NCI-H2107 treated with DMSO at 0.1 percent for 48 hours (cell line): ENCODE measurements around the gene GALNT10.

Experiments used
- DNase-seq: peaks from one replicate; lab custom pipeline; 2025; ENCODE audit not compliant: unreplicated experiment; lab: John Stamatoyannopoulos, UW

GALNT10 gene

DNA sequence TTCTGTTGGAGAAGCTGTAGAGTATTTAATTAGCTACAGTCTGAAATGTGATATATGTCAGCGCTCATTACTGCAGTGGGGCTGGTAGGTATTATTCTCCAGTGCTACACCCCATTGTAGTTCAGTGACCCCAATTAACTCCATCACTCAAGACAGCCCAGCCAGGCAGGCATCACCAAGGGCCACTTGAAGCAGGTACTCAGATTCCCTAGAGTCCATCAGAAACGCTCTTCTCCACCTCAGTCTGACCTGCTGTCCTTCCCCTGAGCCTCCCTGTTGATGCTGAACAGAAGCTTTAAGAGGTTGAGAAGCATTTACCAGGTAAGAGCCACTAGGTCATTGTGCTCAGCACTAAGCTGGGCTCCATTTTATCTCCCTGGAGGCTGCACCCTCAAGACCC, 71.8 kb downstream of the GALNT10 start:
- DNase-seq: no peak

DNA sequence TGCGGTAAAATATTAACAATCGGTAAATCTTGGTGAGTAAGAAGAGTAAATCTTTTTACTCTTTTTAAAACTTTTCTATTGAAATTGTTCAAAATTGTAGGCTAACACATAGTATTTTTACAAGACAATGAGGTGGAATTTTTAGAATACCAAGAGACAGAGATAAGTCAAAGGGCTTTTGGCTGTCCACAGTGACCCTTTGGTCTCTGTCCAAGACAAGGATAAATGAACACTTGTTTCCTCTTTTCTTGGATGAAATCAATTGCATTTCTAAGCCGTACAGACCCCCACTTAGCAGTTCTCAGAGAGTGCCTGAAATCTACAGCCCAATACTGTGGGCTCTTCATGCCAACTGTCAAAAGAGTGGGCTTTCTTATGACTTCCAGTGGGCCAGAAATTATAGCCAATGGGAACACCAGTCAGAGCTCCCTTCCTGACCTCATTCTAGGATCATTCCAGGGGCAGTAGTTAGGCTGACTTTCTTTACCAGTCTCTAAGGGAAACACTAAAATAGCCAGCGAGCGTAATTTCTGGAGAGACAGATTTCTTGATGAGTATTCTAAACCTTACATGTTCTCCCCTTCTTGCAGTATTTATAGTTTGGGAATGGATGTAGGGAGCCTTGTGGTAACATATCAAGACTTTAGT, 74.1 kb downstream of the GALNT10 start:
- DNase-seq: no peak

DNA sequence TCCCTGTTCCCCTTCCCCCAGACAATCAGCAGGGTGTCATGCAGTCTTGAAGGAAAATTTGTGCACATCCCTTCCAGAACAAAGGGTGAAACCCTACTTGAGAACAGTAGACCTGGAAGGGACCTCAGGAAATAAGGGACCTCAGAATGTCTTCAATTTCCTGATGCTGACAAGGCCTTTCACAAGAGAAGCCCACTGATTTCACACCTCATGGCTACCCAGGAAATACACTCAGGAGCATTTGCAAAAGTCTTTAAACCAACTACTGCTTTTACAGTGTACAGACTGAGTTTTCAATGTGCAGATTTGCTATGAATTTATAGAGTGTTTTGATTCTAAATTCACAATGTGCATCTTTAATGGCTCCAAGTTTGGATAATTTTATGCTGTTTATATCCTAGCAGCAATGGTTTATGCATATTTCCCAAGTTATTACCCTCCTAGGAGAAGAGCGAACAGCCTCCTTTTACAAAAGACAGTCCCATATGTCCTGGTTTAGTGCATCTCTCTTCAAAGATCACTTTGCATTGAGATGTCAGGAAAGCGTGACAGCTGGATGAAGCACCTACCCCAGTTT, 74.8 kb downstream of the GALNT10 start:
- DNase-seq: no peak

DNA sequence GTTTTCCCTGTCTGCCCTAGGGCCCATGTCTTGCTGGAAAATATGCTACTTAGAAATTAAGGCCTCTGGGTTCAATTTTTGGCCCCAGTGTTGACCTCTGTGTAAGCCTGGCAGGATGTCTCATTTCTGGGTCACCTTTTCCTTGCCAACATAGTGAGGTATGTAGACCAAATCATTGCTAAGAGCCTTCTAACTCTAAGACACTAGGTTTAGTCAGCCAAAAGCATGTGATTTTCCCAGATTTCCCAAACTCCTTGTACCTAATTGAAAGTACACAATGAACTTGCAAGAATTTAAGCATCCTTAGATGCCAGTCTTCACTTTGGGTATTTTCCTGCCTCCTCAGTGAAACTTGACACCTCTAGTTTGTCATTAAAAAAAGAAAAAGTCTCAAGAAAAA, 77.0 kb downstream of the GALNT10 start:
- no peak for DNase-seq

DNA sequence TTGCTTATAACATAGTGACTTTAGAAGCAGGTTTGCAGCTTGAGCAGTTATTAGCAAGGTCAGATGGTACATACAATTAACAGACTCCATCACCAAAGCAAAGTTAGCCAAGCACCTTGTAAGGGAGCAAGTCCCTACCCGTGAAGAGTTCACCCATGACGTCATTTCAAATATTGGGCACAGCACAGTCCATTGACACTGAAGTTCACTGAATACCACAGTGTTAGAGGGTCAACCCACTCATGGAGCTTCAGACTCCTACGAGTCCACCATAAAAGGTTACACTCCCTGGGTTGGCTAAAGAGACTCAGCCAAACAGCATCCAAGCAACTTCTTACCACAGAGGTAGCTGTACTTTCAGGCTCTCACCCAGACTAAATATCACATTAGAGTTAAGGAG, 77.5 kb downstream of the GALNT10 start:
- DNase-seq: no peak

DNA sequence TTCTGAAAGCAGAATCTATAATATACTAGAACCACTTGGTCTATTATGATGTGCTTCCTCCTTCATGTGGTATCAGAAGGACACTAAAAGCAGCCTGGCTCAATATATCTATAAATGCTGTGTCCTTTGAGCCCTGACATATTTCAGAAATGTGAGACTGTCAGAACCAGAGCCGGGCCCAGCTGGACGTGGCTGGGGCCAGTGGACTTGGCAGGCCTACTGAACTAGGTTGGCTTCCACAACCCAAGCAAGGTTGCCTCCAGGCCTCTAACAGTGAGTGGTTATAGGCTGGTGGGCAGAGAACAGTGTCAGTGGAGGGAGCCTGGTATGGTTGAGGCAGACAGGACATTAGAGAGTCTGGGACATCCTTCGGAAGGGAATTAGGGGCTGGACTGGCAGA, 78.9 kb downstream of the GALNT10 start:
- DNase-seq: no peak

DNA sequence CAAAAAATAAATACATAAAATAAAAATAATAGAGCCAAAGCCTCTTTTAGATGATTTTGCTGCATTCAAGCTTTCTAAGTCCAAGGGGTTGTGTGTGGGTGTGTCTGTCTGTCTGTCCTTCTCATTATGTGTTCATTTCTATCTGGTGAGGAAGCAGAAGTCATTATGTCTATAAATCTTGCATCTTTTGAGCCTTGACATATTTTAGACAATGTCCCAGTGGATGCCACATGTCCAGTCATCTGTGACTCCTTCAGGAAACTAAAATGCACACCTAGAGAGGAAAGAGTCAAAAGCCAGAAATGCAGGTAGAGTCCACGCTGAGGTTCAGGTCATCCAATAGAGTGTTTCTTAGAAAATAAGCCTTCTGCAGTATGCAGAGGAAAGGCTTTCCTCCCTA, 80.9 kb downstream of the GALNT10 start:
- no peak for DNase-seq

DNA sequence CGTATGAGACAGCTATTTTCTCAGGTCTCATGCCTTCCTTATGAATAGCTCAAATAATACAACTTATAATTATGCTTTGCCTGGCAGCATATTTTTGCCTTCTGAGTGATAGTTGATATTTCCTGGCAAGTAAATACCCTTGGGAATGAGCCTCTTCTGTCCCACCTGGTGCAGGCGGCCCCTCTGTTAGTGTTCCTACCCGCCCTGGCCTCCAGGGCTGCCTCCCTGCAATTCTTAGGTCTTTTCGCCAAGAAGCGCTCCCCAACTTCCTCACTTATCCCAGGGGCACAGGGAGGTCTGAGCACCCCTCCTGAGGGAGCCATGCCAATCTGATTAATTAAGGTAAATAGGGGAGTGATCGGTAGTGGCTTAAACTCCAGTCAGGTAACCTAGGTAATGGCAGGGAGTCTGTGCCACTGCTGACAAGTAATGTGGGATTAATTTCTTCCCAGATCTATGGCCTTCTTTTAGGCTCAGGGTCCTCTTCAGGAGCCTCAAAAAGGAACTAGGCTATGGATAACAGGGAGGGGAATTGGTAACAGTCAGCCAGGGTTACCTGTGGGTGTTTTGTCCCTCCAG, 81.5 kb downstream of the GALNT10 start:
- DNase-seq: no peak

DNA sequence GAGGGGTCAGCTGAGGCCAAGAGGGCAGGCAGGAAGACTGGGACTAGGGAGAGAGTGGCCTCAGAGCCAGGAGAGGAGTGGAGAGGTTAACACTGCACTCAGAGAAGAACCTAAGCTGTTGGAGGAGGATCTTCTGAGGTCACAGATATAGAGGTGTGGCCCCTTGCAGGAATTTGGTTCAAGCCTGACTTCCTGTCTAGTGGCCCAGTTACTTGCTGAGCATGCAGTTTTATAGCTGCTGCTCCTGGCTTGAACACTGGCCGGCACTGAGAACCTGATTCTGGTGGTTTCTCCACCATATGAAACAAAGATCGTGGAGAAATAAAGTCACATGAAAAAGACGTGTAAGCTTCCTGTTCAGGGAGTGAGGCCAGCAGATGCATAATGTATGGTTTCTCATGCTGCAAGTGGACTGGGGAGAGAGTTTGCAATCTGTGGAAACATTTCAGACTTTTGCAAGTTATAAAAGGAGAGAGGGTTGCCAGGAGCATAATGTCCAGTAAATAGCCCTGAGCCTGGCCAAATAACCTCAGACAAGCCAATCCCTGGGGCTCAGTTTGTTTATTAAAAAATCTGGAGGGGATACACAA, 82.6 kb downstream of the GALNT10 start:
- no peak for DNase-seq

DNA sequence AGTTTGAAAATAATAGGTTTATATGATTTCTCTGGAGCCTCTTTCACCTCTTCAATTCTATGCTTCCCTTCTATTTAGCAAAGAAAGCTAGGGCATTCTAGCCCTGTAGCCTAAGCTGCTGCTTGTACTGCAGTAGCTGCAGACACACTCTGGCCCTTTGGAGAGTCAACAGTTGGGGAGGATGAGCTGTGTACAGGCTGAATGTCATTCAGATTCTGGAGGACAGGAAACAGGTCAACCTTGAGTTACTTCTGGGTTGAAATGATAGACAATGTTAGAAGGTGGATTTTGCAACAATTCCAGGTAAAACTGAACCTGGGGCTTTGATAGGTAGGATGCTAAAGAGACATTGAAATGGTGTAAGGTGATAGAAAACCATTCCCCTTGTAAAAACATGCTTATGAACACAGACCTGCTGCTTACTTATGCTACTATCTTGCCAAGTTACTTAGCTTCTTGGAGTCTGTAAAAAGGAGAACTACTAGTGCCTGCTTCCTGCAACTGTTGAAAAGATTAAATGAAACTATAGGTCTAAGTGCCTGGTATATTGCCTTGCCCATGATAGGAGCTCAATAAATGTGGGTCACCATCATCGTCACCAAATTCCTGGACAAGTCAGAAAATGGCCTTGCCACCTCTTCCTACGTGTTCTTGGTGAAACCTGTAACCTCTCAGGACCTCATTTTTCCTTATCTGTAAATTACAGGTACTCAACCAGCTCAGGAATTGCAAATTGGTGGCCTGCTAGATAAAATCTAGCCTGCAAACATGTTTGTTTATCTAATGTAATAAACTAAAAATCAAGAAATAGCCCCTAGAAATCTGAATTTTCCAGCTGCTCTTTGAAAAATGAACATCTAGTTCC, 83.7 kb downstream of the GALNT10 start:
- DNase-seq: no peak

DNA sequence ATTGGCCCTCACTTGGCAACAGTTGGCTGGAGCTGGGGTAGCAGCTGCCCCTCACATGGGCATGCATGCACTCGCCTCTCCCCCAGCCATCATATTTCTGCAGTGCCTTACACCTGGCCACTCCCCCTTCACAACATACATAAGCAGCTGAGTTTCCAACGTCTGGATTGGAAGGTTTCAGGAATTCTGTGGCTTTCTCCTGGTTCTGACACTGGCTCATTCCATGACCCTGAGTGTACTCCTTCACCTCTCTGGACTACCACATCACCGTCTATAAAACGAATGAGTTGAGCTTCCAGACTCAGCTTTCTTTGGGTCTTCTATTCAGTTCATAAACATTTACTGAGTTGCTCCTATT, 84.3 kb downstream of the GALNT10 start:
- no peak for DNase-seq

DNA sequence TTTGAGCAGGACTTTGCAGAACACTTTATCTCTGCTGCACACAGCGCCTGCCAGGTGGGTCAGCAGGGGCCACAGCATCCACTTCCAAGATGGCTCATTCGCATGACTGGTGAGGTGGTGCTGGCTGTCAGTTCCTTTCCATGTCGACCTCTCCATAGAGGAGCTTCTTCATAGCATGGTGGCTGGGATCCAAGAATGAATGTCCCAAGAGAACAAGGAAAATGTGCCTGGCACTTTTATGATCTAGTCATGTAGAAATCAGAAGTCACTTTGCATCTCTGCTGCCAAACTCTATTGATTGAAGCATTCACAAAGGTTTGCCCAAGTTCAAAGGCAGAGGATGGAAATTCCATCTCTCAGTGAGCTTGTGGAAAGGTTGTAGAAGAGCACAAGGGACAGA, 85.0 kb downstream of the GALNT10 start:
- no peak for DNase-seq

DNA sequence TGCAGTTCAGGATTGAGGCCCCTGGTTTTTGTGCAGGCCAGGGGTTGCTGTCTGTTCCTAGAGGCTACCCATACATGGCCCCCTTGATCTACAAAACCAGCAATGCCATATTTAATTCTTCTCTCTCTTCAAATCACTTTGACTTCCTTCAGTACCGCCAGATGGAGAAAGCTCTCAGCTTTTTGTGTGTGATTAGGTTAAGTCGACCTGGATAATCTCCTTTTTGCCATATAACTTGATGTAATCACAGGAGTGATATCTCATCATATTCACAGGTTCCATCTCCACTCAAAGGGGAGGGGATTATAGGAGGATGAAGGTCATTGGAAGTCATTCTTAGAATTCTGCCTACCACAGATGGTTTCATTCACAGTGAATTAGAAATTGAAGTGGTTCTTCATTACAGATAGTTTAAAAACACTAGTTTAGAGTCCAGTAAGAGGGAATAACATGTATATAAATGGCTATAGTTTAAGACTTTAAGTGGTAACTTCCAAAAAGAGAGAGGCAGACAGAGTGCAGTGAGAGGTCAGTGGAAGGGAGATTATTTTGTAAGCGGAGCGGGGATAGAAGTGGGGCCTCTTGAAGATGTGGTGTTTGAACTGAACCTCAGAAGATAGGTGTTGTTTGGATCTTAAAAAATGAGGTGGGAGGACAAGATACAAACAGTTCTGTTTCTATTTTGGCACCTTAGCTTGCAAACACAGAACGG, 85.9 kb downstream of the GALNT10 start:
- DNase-seq: no peak

DNA sequence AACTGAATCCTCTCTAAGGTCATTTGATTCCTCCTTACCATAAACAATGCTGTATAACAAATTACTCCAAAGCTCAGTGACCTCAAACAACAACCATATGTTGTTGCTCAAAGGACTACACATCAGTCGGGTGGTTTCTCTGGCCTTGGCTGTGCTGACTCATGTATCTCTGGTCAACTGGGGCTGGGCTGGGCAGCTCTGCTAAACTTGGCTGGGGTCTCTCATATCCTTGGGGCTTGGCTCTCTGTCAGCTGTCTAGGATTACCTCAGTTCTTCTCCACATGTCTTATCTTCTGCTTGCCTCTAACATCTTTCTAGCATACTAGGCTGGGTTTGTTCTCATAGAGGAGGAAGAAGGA, 86.4 kb downstream of the GALNT10 start:
- DNase-seq: no peak

DNA sequence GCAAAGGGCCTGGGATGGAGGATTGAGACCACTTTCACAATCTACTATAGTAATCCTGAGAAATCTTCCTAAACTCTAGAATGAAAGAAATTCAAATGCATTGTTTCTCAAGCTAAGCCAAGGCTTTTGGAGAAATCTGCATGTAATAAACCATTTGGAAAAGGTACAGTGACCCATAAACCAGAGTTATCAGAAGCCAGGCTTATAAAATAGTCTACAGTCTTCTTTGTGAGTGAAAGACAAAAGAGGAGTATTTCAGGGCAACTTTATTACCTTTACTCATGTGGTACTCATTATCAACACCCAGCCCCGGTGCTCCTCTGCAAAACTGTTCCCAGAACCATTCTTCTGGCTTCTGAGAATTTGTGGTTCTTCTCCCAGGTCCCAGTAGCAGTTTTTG, 87.0 kb downstream of the GALNT10 start:
- no peak for DNase-seq

DNA sequence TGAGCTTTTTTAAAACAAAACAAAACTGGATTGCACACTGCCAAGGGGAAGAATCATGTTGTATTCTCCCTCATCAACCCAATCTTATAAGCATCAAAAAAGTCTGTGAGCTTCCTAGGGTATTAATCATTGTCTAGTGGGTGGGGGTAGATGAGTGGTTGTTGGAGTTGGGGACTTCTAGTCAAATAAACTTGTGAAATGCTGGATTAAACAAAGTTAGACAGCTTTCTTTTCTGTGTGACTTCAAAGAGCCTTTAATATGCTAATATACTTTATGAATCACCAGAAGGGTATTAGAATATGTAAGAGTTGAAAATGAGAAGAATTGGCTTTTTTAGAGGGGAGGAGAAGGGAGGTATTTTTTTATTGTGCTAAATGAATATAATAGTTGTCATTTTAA, 87.7 kb downstream of the GALNT10 start:
- DNase-seq: no peak

DNA sequence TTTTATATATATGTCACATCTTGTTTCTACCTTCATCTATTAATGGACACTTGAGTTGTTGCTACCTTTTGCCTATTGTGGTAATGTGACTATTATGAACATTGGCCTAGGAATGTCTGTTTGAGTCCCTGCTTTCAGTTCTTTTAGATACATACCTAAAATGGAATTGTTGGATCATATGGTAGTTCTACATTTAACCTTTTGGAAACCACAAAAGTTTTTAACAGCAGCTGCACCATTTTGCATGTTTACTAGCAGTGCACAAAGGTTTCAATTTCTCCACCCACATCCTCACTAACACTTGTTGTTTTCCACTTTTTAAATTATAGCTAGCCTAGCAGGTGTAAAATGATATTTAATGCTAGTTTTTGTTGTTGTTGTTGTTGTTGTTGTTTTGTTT, 88.4 kb downstream of the GALNT10 start:
- DNase-seq: no peak

DNA sequence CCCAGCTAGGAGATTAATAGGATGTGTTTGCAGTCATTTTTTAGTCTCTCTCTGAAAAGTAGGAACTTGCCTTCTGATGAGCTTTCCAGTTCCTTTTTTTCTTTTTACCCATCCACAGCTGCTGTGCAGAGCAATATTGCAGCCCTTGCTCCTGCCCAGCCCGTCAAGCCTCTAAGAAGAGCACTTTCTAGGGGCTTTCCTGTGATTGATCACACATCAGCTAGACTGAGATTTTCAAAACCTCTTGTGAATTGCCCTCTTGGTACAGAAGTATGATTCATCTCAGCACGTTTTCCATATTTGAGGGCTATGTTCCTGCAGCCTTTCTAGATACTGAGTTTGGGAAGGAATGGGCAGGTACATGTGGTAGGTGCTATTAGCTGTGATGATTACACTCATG, 93.9 kb downstream of the GALNT10 start:
- DNase-seq: no peak

DNA sequence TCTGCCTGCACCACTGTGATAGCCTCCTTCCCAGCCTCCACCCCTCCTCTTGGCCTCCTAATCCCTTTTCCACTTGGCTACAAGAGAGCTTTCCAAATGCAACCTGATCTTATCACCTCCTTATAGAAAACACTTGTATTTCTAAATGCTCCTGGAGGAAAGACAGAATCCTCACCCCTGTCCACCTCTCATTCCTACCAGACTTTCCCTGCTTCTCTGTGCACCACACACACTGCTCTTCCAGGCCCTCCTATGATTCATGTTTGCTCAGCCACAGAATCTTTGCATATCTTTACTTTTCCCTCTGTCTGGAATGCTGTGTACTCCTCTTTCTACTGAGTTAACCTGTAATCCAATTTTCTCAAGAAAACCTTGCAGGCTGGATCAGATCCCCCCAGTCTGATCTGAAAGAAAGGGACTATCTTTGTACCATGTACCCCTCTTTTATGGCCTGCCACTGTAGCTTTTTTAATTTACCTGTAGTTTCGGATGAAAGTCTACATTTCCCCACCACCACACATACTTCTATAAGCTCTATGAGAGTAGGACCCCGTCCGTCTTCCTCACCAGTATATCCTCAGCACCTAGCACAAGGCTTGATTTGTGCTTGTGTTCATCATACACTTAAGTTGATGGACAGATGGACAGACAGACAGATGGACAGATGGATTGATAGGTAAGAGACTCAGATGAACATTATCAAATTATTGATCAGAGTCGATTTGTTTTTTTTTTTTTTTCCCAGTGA, 95.3 kb downstream of the GALNT10 start:
- DNase-seq: no peak

DNA sequence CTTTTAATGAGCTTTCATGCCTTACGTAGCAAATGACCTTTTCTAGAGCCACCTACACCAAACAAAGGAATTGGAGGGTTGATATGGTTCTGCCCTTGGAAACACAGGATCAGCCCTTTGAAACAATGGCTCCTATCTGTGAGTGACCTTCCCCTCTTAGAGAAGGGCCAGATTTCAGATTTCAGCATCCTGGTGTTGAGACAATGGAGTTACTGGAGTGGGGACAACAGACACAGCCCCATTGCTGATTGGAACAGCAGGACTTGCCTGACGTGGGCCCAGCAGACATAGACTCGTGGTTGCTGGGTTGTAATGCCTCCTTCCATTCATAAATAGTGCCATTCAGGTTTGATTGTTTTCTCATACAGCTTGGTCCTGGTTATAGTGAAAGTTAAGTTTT, 96.0 kb downstream of the GALNT10 start:
- no peak for DNase-seq
